ENCODE measurements around the gene ZBTB7A.

Gene ZBTB7A

DNA sequence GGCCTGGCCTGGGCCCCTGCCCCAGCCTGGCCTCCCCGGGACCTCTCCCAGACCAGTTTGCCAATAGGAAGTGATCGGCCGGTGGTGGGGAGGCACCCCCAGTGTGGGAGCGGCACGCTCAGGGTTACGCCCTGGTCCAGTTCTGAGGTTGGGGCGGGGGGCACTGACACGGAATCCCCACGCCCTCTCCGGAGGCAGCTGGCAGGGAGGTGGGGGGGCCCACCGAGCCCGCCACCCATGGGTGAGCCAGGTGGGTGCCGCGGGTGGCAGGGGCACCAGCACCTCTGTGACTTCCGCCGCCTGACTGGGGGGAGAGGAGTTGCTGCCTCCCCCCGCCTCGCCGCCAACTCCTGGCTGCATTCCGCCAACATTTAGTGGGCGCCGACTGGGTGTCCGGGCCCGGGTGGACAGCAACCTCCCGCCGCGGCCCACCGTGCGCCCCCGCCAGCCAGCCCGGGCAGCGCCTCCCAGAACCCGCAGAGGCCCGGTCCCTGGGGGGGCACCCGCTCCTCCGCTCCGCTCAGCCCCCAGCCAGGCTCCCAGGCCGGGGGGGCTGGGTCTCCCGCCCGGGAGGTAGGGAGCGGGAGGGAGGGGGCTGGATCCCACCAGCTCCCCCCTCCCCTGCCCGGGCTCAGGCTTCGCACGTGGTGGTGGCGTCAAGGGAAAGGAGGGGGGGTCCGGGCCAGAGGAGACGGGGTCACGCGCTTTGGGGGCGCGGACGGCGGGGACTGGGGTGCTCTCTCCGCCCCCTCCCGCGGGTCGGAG lies 2.0 kb downstream of the ZBTB7A start:
- peaks cover 5% of the 10 kb centered on the region for H3K4me1 ChIP-seq (ENCODE audit: control insufficient read depth, low read depth, low read length)
- H3K36me3 ChIP-seq (ENCODE audit: control insufficient read depth, low read depth, low read length) = no peaks in the 10 kb centered on the region
- H3K4me3 ChIP-seq (ENCODE audit: low read length) = peak overlapping the region; percentile 68
- H3K27me3 ChIP-seq (ENCODE audit: control insufficient read depth, insufficient read depth, low read length) = peaks cover 28% of the 10 kb centered on the region
- peak overlapping the region; percentile 67 for H3K9ac ChIP-seq (ENCODE audit: low read length)
- no peak overlapping the region for H3K27ac ChIP-seq (ENCODE audit: low read length)
- no peaks in the 10 kb centered on the region for H3K9me3 ChIP-seq (ENCODE audit: control insufficient read depth, low read depth, low read length)

DNA sequence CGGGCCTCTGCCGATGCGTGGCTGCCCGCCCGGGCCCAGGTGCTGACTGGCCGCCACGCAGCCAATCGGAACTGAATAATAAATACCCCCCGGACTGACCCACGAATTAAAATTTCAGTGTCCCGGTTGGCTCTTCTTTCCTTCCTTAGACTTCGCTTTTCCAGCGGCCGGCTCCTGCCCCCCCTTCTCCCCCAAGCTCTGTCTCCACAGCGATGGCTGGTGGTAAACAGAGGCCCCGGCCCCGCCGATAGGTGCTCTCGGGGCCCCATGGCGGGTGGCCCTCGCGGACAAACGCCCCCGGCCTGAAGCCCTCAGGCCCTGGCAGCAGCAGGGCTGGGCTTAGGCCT lies 2.6 kb downstream of the ZBTB7A start:
- Histone ChIP-seq H3K36me3 (ENCODE audit: control insufficient read depth, low read depth, low read length) (no peaks in the 10 kb centered on the region), H3K4me3 (ENCODE audit: low read length) (peak overlapping the region; percentile 68), H3K27ac (ENCODE audit: low read length) (no peak overlapping the region), H3K9me3 (ENCODE audit: control insufficient read depth, low read depth, low read length) (no peaks in the 10 kb centered on the region), H3K27me3 (ENCODE audit: control insufficient read depth, insufficient read depth, low read length) (peaks cover 23% of the 10 kb centered on the region), H3K9ac (ENCODE audit: low read length) (peak overlapping the region; percentile 67), H3K4me1 (ENCODE audit: control insufficient read depth, low read depth, low read length) (peaks cover 5% of the 10 kb centered on the region)

DNA sequence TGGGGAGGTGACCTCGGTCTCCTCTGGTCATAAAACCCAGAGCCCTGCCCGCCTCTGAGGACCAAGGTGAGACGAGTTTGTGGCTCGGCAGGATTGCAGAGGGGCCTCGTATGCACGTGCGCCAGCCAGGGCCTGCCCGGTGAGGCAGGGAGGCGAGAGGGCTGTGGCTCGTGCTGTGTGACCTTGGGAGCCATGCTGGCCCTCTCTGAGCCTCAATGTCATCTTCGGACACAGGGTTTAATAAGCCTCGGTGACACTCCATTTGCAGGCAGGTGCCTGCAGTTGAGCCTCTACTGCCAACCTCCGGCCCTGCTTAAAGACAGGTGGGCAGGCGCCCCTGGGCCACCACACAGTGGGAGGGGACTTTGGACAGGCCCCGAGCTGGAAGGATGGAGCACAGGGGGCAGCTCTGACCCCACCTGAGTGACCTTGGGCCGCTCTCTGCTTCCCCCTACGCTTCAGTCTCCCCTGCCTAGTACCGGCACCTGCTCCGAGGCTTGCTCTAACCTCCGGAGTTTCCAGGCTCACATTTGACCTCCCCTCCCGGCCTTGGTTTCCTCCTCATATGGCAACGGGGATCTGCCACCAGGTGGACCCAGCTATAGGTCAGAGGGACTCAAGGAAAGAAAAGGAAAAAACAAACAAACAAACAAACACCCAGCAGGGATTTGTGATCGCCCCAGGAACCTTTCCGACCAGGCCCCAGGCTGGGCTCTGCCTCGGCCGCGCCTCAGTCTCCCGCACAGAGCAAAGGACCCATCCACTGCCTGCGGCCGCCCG lies 3.1 kb downstream of the ZBTB7A start:
- peaks cover 5% of the 10 kb centered on the region for H3K4me1 ChIP-seq (ENCODE audit: control insufficient read depth, low read depth, low read length)
- H3K9ac ChIP-seq (ENCODE audit: low read length) = peak overlapping the region; percentile 67
- H3K27ac ChIP-seq (ENCODE audit: low read length) = no peak overlapping the region

DNA sequence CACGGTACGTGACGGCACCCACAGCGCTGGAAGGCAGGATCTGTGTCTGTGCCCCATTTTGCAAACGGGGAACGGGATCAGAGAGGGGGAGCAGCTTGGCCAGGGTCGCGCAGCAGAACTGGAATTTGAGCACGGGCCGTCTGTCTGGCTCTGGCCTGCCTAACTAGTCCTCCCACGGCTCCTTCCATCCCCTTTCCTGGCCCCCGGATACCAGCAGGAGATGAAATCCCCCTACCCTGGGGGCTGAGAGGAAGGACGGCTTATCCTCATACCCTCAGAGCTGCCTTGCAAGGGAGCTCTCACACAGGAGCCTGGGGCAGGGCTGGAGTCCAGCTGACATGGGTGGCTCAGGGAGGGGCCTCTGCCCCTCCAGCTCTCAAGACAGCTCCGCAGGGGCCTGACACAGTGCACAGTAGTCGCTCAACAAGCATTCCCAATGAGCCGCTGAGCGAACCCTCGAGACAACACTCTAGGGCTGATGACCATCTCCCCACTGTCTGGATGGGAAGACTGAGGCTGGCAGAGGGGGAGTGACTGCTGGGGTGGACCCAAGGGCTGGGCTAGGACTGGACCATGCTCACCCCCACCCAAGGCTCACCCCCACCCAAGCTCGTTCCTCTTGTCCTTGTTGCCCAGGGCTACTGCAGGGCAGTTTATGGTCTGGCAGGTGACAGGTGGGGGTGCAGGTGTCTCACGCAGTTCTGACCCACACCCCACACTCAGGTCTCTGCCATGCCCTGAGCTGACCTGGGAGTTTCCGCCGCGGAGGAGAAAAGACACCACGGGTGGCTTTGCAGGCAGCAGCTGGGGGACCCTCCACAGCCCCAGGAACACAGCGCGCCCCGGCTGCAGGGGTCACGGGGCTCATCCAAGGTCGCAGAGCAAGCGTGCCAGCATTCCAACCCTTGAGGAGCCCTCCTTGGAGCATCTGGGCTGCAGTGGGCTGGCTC lies 4.0 kb downstream of the ZBTB7A start:
- H3K27me3 ChIP-seq (ENCODE audit: control insufficient read depth, insufficient read depth, low read length) = peaks cover 9% of the 10 kb centered on the region
- no peak overlapping the region for H3K4me3 ChIP-seq (ENCODE audit: low read length)
- H3K4me1 ChIP-seq (ENCODE audit: control insufficient read depth, low read depth, low read length) = peaks cover 5% of the 10 kb centered on the region
- H3K9me3 ChIP-seq (ENCODE audit: control insufficient read depth, low read depth, low read length) = no peaks in the 10 kb centered on the region
- H3K9ac ChIP-seq (ENCODE audit: low read length) = no peak overlapping the region
- H3K36me3 ChIP-seq (ENCODE audit: control insufficient read depth, low read depth, low read length) = no peaks in the 10 kb centered on the region
- no peak overlapping the region for H3K27ac ChIP-seq (ENCODE audit: low read length)

More for the DNA sequence above, 3.1 kb downstream of the ZBTB7A start:
- peak overlapping the region; percentile 68 for H3K4me3 ChIP-seq (ENCODE audit: low read length)
- no peaks in the 10 kb centered on the region for H3K36me3 ChIP-seq (ENCODE audit: control insufficient read depth, low read depth, low read length)
- peaks cover 17% of the 10 kb centered on the region for H3K27me3 ChIP-seq (ENCODE audit: control insufficient read depth, insufficient read depth, low read length)
- no peaks in the 10 kb centered on the region for H3K9me3 ChIP-seq (ENCODE audit: control insufficient read depth, low read depth, low read length)

DNA sequence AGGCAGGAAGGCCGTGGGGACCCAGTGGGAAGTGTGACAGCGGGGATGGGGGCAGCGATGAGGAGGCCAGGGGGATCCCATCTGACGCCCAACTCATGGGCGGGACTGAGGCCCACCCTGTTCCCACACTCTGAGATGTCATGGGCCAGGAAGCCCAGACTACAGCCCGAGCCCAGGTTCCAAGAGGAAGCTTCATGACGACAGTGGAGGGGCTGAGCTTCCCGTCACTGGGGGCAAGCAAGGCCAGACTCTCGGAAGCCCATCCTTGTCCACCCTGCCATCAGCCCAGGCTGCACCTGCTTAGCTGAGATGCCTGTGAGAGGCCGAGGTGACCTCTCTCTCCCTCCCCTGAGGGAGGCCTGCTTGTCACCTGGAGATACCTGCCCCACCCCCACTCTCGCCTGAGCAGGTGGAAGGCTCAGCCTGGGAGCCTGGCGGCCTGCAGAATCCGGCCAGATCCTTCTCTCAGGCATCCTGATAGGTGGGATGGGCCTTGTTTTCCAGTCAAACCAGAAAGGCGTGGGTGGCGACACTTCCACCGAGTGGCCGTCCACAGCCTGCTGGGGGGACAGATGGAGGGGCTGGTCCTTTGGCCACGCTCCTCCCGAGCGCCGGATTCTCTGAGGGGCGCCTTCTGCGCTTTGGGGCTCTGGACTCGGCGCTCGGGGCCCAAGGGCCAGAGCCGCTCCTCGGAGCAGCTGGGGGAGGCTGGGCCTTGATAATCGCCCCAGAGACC lies 4.8 kb downstream of the ZBTB7A start:
- no peak overlapping the region for H3K27ac ChIP-seq (ENCODE audit: low read length)
- no peak overlapping the region for H3K4me3 ChIP-seq (ENCODE audit: low read length)
- no peaks in the 10 kb centered on the region for H3K36me3 ChIP-seq (ENCODE audit: control insufficient read depth, low read depth, low read length)
- no peak overlapping the region for H3K9ac ChIP-seq (ENCODE audit: low read length)
- peaks cover 5% of the 10 kb centered on the region for H3K4me1 ChIP-seq (ENCODE audit: control insufficient read depth, low read depth, low read length)
- H3K9me3 ChIP-seq (ENCODE audit: control insufficient read depth, low read depth, low read length) = no peaks in the 10 kb centered on the region
- peaks cover under 1% of the 10 kb centered on the region for H3K27me3 ChIP-seq (ENCODE audit: control insufficient read depth, insufficient read depth, low read length)

DNA sequence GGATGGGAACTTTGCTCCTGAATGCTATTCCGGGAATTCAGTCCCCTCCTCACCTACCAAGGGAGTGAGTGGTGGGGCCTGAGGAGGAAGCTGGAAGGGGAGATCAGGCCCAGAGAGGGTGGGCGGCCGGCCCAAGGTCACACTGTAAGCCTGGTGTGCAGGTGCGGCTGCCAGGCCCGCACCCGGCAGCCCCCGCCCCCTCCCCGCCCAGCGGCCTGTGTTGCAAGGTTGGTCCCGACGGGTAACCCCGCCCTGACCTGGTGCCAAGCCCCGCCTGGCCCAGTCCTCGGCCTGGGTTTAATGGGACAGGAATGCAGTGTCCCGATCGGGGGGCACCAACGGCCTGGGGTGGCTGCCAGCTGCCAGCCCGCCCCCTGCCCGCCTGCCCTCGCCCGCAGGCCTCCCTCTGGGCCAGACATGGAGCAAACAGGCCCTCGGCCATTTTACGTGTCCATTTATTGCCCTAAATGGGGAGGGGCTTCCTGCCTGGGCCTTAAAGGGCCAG lies 5.5 kb downstream of the ZBTB7A start:
- Histone ChIP-seq H3K4me1 (ENCODE audit: control insufficient read depth, low read depth, low read length) (peaks cover 5% of the 10 kb centered on the region), H3K27me3 (ENCODE audit: control insufficient read depth, insufficient read depth, low read length) (no peaks in the 10 kb centered on the region), H3K9me3 (ENCODE audit: control insufficient read depth, low read depth, low read length) (no peaks in the 10 kb centered on the region), H3K27ac (ENCODE audit: low read length) (no peak overlapping the region), H3K9ac (ENCODE audit: low read length) (no peak overlapping the region), H3K4me3 (ENCODE audit: low read length) (no peak overlapping the region), H3K36me3 (ENCODE audit: control insufficient read depth, low read depth, low read length) (no peaks in the 10 kb centered on the region)

DNA sequence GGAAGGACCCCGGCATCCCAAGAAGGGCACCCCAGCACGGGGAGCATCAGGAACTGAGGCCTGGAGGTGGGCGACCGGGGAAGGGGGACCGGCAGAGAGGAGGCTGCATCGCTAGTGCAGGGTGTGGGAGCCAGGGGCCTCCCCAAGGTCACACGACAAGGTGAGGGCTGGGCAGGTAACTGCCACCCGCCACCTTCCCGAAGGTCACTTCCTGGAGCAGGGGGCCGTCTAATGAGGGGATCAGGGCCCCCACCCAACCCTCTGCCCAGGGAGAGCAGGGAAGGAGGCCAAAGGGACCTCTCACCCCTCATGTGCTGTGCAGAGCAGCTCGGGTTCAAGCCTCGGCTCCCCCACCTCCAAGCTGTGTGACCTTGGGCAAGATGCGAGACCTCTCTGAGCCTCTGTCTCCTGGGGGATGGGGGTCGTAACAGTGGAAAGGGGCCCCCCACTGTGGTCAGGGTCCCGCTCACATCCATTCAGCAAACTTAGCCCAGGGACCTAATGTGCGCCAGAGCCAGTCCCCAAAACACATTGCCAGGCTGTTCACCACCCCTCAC lies 6.0 kb downstream of the ZBTB7A start:
- no peak overlapping the region for H3K9ac ChIP-seq (ENCODE audit: low read length)
- no peaks in the 10 kb centered on the region for H3K36me3 ChIP-seq (ENCODE audit: control insufficient read depth, low read depth, low read length)
- peaks cover 5% of the 10 kb centered on the region for H3K4me1 ChIP-seq (ENCODE audit: control insufficient read depth, low read depth, low read length)
- no peak overlapping the region for H3K27ac ChIP-seq (ENCODE audit: low read length)
- no peaks in the 10 kb centered on the region for H3K27me3 ChIP-seq (ENCODE audit: control insufficient read depth, insufficient read depth, low read length)
- H3K4me3 ChIP-seq (ENCODE audit: low read length) = no peak overlapping the region
- H3K9me3 ChIP-seq (ENCODE audit: control insufficient read depth, low read depth, low read length) = no peaks in the 10 kb centered on the region

DNA sequence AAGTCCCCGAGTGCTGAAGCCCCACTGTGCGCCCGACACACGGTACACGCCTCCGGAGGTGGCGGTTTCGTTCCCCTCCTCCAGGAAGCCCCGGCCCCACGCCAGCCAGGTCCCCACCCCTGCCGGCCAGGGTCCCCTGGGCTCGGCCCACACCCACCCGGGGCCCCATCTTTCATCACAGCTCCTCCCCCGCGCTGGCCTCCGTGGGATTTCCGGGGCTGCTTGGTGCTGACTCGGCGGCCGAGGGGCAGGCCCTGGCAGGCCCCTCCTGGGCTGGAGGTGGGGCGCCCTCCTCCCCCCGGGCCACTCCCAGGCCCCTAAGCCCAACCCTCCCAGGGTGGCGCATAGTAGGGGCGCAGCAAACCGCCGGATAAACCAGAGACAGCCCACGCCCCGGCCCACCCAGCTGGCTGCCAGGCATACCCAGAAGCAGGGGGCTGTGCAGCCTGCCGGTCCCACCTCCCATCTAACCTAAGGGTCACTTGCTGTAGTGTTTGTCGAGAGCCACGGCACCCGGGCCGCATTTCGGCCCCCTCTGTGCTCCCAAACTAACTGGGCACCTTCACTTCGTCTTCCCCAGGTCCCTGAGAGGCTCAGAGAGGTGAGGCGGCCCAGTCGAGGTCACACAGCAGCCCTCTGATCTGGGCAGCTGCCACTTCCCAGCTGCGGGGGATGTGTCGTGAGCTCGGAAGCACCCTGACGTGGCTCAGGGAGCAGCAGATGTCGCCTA lies 6.6 kb downstream of the ZBTB7A start:
- Histone ChIP-seq H3K9ac (ENCODE audit: low read length) (no peak overlapping the region), H3K9me3 (ENCODE audit: control insufficient read depth, low read depth, low read length) (no peaks in the 10 kb centered on the region), H3K4me1 (ENCODE audit: control insufficient read depth, low read depth, low read length) (peaks cover 5% of the 10 kb centered on the region), H3K4me3 (ENCODE audit: low read length) (no peak overlapping the region), H3K27me3 (ENCODE audit: control insufficient read depth, insufficient read depth, low read length) (no peaks in the 10 kb centered on the region), H3K27ac (ENCODE audit: low read length) (no peak overlapping the region), H3K36me3 (ENCODE audit: control insufficient read depth, low read depth, low read length) (no peaks in the 10 kb centered on the region)

DNA sequence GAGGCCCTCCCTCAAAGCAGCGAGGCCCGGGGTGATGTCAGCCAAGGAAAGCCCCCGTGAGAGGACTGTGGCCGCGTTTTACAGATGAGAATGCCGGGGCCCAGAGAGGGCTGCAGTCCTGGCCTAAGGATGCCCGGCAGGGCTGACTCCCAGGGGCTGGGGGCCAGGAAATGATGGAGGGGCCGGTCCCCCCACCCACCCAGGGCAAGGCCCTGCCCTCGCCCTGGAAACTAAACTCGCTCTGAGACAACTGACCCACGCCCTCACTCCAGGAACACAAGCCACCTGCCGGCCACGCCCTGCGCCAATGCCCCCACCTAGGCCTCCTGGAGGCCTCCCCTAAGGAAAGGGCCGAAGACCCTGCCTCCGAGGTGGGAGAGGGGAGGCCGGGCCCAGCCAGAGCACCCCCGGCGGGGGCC lies 7.2 kb downstream of the ZBTB7A start:
- Histone ChIP-seq H3K27ac (ENCODE audit: low read length) (no peak overlapping the region), H3K36me3 (ENCODE audit: control insufficient read depth, low read depth, low read length) (peaks cover 5% of the 10 kb centered on the region), H3K9me3 (ENCODE audit: control insufficient read depth, low read depth, low read length) (no peaks in the 10 kb centered on the region), H3K4me3 (ENCODE audit: low read length) (no peak overlapping the region), H3K27me3 (ENCODE audit: control insufficient read depth, insufficient read depth, low read length) (no peaks in the 10 kb centered on the region), H3K9ac (ENCODE audit: low read length) (no peak overlapping the region), H3K4me1 (ENCODE audit: control insufficient read depth, low read depth, low read length) (peaks cover 5% of the 10 kb centered on the region)
